Stomach (tissue), 4 donors: ENCODE results near the gene LMO3.

Experiments
- CTCF ChIP-seq, 7 experiments: fragments of 450-650 bp in 4 of 7; fragments of 200-600 bp in 3 of 7; sonication (generic) in 3 of 7; IDR thresholded peaks; one replicate each; pipeline ENCODE4 v1.5.1; 2016 to 2019; ENCODE audit warnings: antibody characterized with exemption in 7 of 7, control low read depth in 2 of 7, mild to moderate bottlenecking in 1 of 7
- EP300 ChIP-seq: sonication (generic); formaldehyde crosslinking; IDR thresholded peaks from one replicate; pipeline ENCODE4 v1.6.1; 2017; ENCODE audit warnings: antibody characterized with exemption
- POLR2A ChIP-seq, 4 donors: fragments of 450-650 bp; IDR thresholded peaks; one replicate each; pipeline ENCODE4 v1.6.1; 2016; ENCODE audit warnings: antibody characterized with exemption in 4 of 4, control low read depth in 2 of 4, mild to moderate bottlenecking in 1 of 4, moderate library complexity in 1 of 4
- POLR2AphosphoS5 ChIP-seq, 3 donors: sonication (generic); formaldehyde crosslinking; IDR thresholded peaks; one replicate each; pipeline ENCODE4 v1.6.1; 2016; ENCODE audit warnings: antibody characterized with exemption in 3 of 3

GRCh38 chr12:16562435-16562834 lies 43.5 kb downstream of the LMO3 start:
- TF ChIP-seq CTCF (IDR thresholded peaks at IDR 0.05) (no peak), POLR2AphosphoS5 (IDR thresholded peaks at IDR 0.05) (no peak), POLR2A (IDR thresholded peaks at IDR 0.05) (no peak), EP300 (no peak)
